Measurements from ENCODE around the gene MB21D2.

Gene MB21D2

DNA sequence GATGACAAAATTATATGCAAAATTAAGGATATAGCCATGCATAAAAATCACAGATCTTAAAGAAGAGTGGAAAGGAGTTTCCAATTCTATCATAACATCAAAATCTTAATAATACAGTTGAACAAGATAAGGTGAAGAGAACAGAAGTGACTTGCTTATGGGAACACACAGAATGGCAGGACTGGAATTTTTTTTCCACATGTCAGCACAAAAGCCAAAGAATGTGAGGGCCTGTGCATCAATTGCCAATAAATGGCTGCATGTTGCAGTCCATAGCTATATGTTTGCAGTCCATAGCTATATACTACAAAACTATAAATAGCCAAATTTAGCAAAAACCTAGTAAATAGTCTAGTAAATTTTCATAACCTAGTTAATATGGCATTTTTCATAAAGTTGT lies 10.4 kb upstream of the MB21D2 start:
- DNase-seq (ENCODE audit: extremely low spot score): no peak
- TF ChIP-seq, protein P1, sequence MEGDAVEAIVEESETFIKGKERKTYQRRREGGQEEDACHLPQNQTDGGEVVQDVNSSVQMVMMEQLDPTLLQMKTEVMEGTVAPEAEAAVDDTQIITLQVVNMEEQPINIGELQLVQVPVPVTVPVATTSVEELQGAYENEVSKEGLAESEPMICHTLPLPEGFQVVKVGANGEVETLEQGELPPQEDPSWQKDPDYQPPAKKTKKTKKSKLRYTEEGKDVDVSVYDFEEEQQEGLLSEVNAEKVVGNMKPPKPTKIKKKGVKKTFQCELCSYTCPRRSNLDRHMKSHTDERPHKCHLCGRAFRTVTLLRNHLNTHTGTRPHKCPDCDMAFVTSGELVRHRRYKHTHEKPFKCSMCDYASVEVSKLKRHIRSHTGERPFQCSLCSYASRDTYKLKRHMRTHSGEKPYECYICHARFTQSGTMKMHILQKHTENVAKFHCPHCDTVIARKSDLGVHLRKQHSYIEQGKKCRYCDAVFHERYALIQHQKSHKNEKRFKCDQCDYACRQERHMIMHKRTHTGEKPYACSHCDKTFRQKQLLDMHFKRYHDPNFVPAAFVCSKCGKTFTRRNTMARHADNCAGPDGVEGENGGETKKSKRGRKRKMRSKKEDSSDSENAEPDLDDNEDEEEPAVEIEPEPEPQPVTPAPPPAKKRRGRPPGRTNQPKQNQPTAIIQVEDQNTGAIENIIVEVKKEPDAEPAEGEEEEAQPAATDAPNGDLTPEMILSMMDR (IDR thresholded peaks at IDR 0.05; ENCODE audit: control extremely low read depth, extremely low read depth, low read depth, missing control alignments): no peak
- ChIA-PET CTCF (no interaction called here), POLR2A (no interaction called here)

DNA sequence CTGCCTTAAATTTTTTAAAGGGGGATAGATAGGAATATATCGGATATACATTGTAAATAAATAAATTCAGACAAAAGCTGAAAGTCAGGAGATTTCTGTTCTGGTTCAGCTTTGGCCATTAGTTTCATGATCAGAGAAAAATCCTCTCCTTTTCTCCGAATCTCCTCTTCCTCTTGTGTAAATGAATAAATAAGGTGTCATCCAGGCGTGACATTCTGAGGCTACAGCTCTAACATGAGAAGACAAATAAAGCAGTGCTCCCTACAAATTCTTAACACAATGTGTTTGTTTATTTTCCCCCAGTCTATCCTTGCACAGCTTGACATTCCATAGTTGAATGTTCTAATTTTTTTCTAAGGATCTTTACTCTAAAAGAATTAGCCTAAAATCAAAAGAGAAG lies 9.4 kb upstream of the MB21D2 start:
- TF ChIP-seq, protein P1 (IDR thresholded peaks at IDR 0.05; ENCODE audit: control extremely low read depth, extremely low read depth, low read depth, missing control alignments): no peak
- CTCF ChIA-PET: interaction anchor here (0.9 to 1.2 kb wide), 3 partner anchors 19 to 114 kb away, joined by 3 read pairs; no protein-coding TSS in a partner anchor
- POLR2A ChIA-PET: no interaction called here

DNA sequence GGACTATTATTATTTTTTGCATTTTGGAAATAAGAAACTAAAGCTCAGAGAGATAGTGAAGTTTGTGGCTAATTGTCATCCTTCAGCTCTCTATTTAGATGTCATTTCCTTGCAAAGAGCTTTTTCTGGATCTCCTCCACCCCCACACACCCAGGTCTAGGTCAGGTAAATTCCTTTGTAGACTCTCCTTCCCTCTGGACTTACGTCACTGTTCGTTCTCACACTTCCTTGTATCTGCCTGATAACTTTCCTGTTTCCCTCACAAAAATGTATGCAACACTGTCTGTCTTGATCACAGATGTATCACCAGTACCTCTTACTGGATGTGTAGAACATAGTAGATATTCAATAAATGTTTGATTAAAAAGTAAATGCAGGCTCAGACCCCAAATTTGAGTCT lies 6.1 kb upstream of the MB21D2 start:
- CTCF ChIA-PET: interaction anchor here (1.5 to 1.9 kb wide), 3 partner anchors 9 to 117 kb away, joined by 3 to 9 read pairs (median 4); no protein-coding TSS in a partner anchor
- POLR2A ChIA-PET: no interaction called here
- DNase-seq (ENCODE audit: extremely low spot score): no peak
- TF ChIP-seq, protein P1 (IDR thresholded peaks at IDR 0.05; ENCODE audit: control extremely low read depth, extremely low read depth, low read depth, missing control alignments): no peak

More for the DNA sequence above, 9.4 kb upstream of the MB21D2 start:
- DNase-seq (ENCODE audit: extremely low spot score): no peak

DNA sequence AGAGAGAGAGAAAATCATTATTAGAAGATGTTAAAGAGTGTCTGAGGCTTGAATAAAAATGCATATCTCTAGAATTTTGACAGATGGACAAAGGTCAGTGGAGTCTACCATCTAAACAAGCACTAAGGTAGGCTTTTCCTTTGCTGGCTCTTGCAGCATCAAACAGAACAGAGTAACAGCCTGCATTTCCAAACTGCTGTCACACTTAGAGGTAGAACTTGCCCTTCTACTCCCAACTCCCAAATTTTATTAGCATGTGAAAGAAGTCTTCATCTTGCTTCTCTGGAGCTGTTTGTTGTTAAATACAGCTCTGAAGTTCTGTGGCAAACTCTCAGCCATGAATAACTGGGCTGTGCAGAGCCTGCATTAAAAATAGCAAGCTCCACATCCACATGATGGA lies 4.1 kb upstream of the MB21D2 start:
- POLR2A ChIA-PET: no interaction called here
- CTCF ChIA-PET: interaction anchor here (2.3 kb wide), 1 partner anchor 109 kb away, joined by 6 read pairs; no protein-coding TSS in a partner anchor
- DNase-seq (ENCODE audit: extremely low spot score): no peak
- TF ChIP-seq, protein P1 (IDR thresholded peaks at IDR 0.05; ENCODE audit: control extremely low read depth, extremely low read depth, low read depth, missing control alignments): no peak

DNA sequence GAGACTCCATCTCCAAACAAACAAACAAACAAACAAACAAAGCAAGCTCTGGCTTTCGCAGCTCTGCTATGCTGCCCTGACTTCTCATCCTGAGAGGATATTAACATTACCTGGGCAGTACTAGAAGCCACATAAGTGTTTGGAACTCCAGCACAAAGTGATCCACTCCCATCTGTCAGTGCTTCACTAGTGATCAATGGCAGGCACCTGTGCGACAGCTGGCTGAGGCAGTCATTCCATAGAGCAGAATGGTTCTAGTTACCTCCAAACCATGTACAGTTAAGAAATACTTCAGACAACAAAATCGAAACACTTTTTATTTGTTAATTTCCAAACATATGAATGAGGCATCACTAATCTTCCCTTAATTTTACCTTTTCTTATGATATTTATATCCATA lies 2.8 kb upstream of the MB21D2 start:
- TF ChIP-seq, protein P1 (IDR thresholded peaks at IDR 0.05; ENCODE audit: control extremely low read depth, extremely low read depth, low read depth, missing control alignments): no peak
- CTCF ChIA-PET: interaction anchor here (1.0 to 4.9 kb wide), 3 partner anchors 104 to 117 kb away, joined by 3 to 39 read pairs (median 6); no protein-coding TSS in a partner anchor
- no peak for DNase-seq (ENCODE audit: extremely low spot score)
- POLR2A ChIA-PET: no interaction called here

DNA sequence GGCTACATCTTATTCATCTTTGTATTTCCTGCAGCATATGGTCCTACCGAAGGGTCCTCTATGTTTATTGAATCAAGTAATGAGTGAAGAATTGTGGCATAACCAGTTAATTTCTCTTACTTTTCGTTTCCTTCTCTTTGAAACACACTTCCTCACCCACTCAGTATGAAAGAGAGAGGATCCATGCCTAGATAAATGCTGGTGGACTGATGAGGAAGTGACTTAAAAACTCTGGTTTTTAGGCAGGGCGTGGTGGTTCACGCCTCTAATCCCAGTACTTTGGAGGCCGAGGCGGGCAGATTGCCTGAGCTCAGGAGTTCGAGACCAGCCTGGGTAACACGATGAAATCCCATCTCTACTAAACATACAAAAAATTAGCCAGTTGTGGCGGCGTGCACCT lies 2.2 kb upstream of the MB21D2 start:
- no peak for DNase-seq (ENCODE audit: extremely low spot score)
- TF ChIP-seq, protein P1 (IDR thresholded peaks at IDR 0.05; ENCODE audit: control extremely low read depth, extremely low read depth, low read depth, missing control alignments): no peak
- ChIA-PET POLR2A (no interaction called here), CTCF (interaction anchor here (1.0 to 8.1 kb wide), 4 partner anchors 24 to 117 kb away, joined by 3 to 95 read pairs (median 22); no protein-coding TSS in a partner anchor)
